Sigmoid colon (tissue), 4 donors: ENCODE measurements around the gene NID2.

Experiments
- CTCF ChIP-seq, 4 experiments: fragments of 450-650 bp in 3 of 4; fragments of 200-600 bp in 1 of 4; IDR thresholded peaks; one replicate each; pipeline ENCODE4 v1.5.1; 2016 to 2019; ENCODE audit warnings: antibody characterized with exemption in 4 of 4, mild to moderate bottlenecking in 3 of 4, moderate library complexity in 2 of 4
- POLR2A ChIP-seq, 2 donors: fragments of 450-650 bp; IDR thresholded peaks; one replicate each; pipeline ENCODE4 v1.6.1; 2016; ENCODE audit warnings: antibody characterized with exemption in 2 of 2, mild to moderate bottlenecking in 2 of 2, moderate library complexity in 2 of 2
- POLR2AphosphoS5 ChIP-seq, 4 donors: sonication (generic); formaldehyde crosslinking; IDR thresholded peaks; one replicate each; pipeline ENCODE4 v1.6.1; 2017; ENCODE audit warnings: antibody characterized with exemption in 4 of 4

- TF ChIP-seq CTCF (IDR thresholded peaks at IDR 0.05) = no peak
- TF ChIP-seq POLR2AphosphoS5 (IDR thresholded peaks at IDR 0.05) = no peak
- no peak for TF ChIP-seq POLR2A (IDR thresholded peaks at IDR 0.05)
Measured at GRCh38 chr14:51977075-51977474, 91.8 kb downstream of the NID2 start.
